SK-N-MC (cell line): Measurements from ENCODE around the gene DAZAP1.

Experiments
- DNase-seq: peaks from one replicate; pipeline ENCODE4 v3.0.0-alpha.2; 2011; ENCODE audit warnings: low read depth, low spot score
- H3K27ac ChIP-seq: fragments of 200-600 bp; sonication (generic); 2 replicates; pipeline ENCODE4 v1.5.1; 2016; ENCODE audit warnings: mixed run types
- H3K36me3 ChIP-seq: fragments of 200-600 bp; sonication (generic); 2 replicates; pipeline ENCODE4 v1.6.1; 2017; ENCODE audit warnings: antibody characterized with exemption, low read length, mixed read lengths; ENCODE audit not compliant: insufficient read depth
- H3K4me3 ChIP-seq: fragments of 200-600 bp; sonication (generic); 2 replicates; pipeline ENCODE4 v1.5.1; 2016
- H3K9ac ChIP-seq: fragments of 200-600 bp; sonication (generic); 2 replicates; pipeline ENCODE4 v1.8.0; 2017; ENCODE audit warnings: mixed run types, mixed read lengths; ENCODE audit not compliant: insufficient read length
- H3K9me3 ChIP-seq: fragments of 200-600 bp; sonication (generic); 2 replicates; pipeline ENCODE4 v1.6.1; 2017; ENCODE audit warnings: low read depth, mild to moderate bottlenecking, antibody characterized with exemption, low read length, moderate library complexity, mixed read lengths
- EZH2 ChIP-seq: fragments of 200-600 bp; sonication (generic); IDR thresholded peaks from one replicate; pipeline ENCODE4 v1.6.1; 2017; ENCODE audit warnings: antibody characterized with exemption
- FOXP2 ChIP-seq: optimal IDR thresholded peaks from 2 replicates; pipeline ENCODE3; 2011; ENCODE audit warnings: mild to moderate bottlenecking, moderate library complexity; ENCODE audit not compliant: insufficient read depth; ENCODE audit errors: extremely low read length, control extremely low read depth
- POLR2AphosphoS5 ChIP-seq: IDR thresholded peaks from 2 replicates; pipeline ENCODE4 v1.6.1; 2012; ENCODE audit warnings: mild to moderate bottlenecking, low read depth, low read length, borderline replicate concordance

DAZAP1 gene

GRCh38 chr19:1401889-1402217 lies 5.5 kb upstream of the DAZAP1 start:
- Histone ChIP-seq H3K4me3 (peak overlapping the region; percentile 90), H3K9me3 (no peaks in the 10 kb centered on the region), H3K36me3 (no peaks in the 10 kb centered on the region), H3K9ac (peak overlapping the region; percentile 74), H3K27ac (no peak overlapping the region)
- no peak for DNase-seq
- no peak for TF ChIP-seq EZH2
- TF ChIP-seq POLR2AphosphoS5, result no peak
- TF ChIP-seq FOXP2, result no peak

GRCh38 chr19:1402411-1403070 lies 4.8 kb upstream of the DAZAP1 start:
- H3K9ac ChIP-seq, result no peak overlapping the region
- H3K36me3 ChIP-seq, result no peaks in the 10 kb centered on the region
- H3K9me3 ChIP-seq, result no peaks in the 10 kb centered on the region
- H3K4me3 ChIP-seq, result no peak overlapping the region
- no peak overlapping the region for H3K27ac ChIP-seq
- no peak for TF ChIP-seq POLR2AphosphoS5
- TF ChIP-seq EZH2, result no peak
- no peak for TF ChIP-seq FOXP2
- no peak for DNase-seq

- peak overlapping the region; percentile 62 for H3K9ac ChIP-seq
- H3K36me3 ChIP-seq, result peaks cover 21% of the 10 kb centered on the region
- H3K27ac ChIP-seq, result peak overlapping the region; percentile 86
- peak overlapping the region; percentile 90 for H3K4me3 ChIP-seq
- no peaks in the 10 kb centered on the region for H3K9me3 ChIP-seq
- peak; percentile 69; the same call in 1 of the 2 replicates for TF ChIP-seq POLR2AphosphoS5
- no peak for TF ChIP-seq FOXP2
- peak; percentile 77 for DNase-seq
Observed at GRCh38 chr19:1406774-1407527, 435 bp upstream of the DAZAP1 start.

- no peaks in the 10 kb centered on the region for H3K9me3 ChIP-seq
- H3K4me3 ChIP-seq, result peak overlapping the region; percentile 96
- DNase-seq, result no peak
- H3K36me3 ChIP-seq, result peaks cover 29% of the 10 kb centered on the region
- no peak for TF ChIP-seq EZH2
- TF ChIP-seq POLR2AphosphoS5, result no peak
- no peak for TF ChIP-seq FOXP2
- H3K27ac ChIP-seq, result peak overlapping the region; percentile 94
- peak overlapping the region; percentile 99 for H3K9ac ChIP-seq
Observed at GRCh38 chr19:1408300-1409203, 1.2 kb downstream of the DAZAP1 start.

GRCh38 chr19:1409204-1410005 lies 2.0 kb downstream of the DAZAP1 start:
- TF ChIP-seq POLR2AphosphoS5, result no peak
- TF ChIP-seq FOXP2, result no peak
- TF ChIP-seq EZH2, result no peak
- H3K9ac ChIP-seq, result peak overlapping the region; percentile 99
- peak overlapping the region; percentile 96 for H3K4me3 ChIP-seq
- H3K36me3 ChIP-seq, result peaks cover 29% of the 10 kb centered on the region
- no peak for DNase-seq
- no peaks in the 10 kb centered on the region for H3K9me3 ChIP-seq
- H3K27ac ChIP-seq, result peak overlapping the region; percentile 94; the same call in 1 of the 2 replicates

GRCh38 chr19:1410136-1410786 lies 2.9 kb downstream of the DAZAP1 start:
- DNase-seq, result no peak
- Histone ChIP-seq H3K9ac (peak overlapping the region; percentile 99), H3K27ac (no peak overlapping the region; the same call in 1 of the 2 replicates), H3K9me3 (no peaks in the 10 kb centered on the region), H3K36me3 (peaks cover 29% of the 10 kb centered on the region), H3K4me3 (peak overlapping the region; percentile 96)
- TF ChIP-seq EZH2, result no peak
- TF ChIP-seq POLR2AphosphoS5, result no peak
- TF ChIP-seq FOXP2, result no peak

- DNase-seq, result no peak
- Histone ChIP-seq H3K27ac (no peak overlapping the region; the same call in 1 of the 2 replicates), H3K36me3 (peaks cover 29% of the 10 kb centered on the region), H3K9ac (peak overlapping the region; percentile 26), H3K4me3 (no peak overlapping the region), H3K9me3 (no peaks in the 10 kb centered on the region)
- TF ChIP-seq POLR2AphosphoS5 (no peak), FOXP2 (no peak), EZH2 (no peak)
Observed at GRCh38 chr19:1410789-1411188, 3.4 kb downstream of the DAZAP1 start.
